Upper lobe of left lung (tissue), 6 donors: ENCODE results near the gene UBAC2. TPM values are rescaled to one million over a fixed set of nuclear protein-coding genes. Genes with fewer than 3 reads are reported as not detected.
A peak's percentile ranks its signal among the peaks of the same experiment; 100 is the strongest.

ENCODE experiments used
- ATAC-seq, 2 donors: fragments of 200-7000 bp; cut with Tn5 transposase; one replicate each; pipeline ENCODE4 v1.9.1; 2022; ENCODE audit warnings: mild to moderate bottlenecking in 2 of 2, moderate library complexity in 2 of 2; ENCODE audit not compliant: low FRiP score in 2 of 2
- DNase-seq, 2 donors: peaks; one replicate each; pipeline ENCODE4 v3.0.0-alpha.2; 2019 to 2020
- H3K27ac ChIP-seq, 4 donors: fragments of 200-600 bp; sonication (generic); one replicate each; pipeline ENCODE4 v1.5.1; 2016 to 2019
- H3K27me3 ChIP-seq, 4 donors: fragments of 200-600 bp; sonication (generic); one replicate each; pipeline ENCODE4 v1.5.1; 2017 to 2019
- H3K36me3 ChIP-seq, 4 donors: fragments of 200-600 bp; sonication (generic); one replicate each; pipeline ENCODE4 v1.5.1; 2016 to 2019
- H3K4me1 ChIP-seq, 4 donors: fragments of 200-600 bp; sonication (generic); one replicate each; pipeline ENCODE4 v1.5.1; 2018 to 2019
- H3K4me3 ChIP-seq, 4 donors: fragments of 200-600 bp; sonication (generic); one replicate each; pipeline ENCODE4 v1.5.1; 2017 to 2019; ENCODE audit warnings: mild to moderate bottlenecking in 2 of 4, moderate library complexity in 1 of 4
- H3K9me3 ChIP-seq, 4 donors: fragments of 200-600 bp; sonication (generic); one replicate each; pipeline ENCODE4 v1.5.1; 2018 to 2019
- CTCF ChIP-seq, 6 experiments: fragments of 450-650 bp in 4 of 6; fragments of 200-600 bp in 2 of 6; sonication (generic) in 2 of 6; IDR thresholded peaks; one replicate each; pipeline ENCODE4 v1.5.1; 2016 to 2019; ENCODE audit warnings: antibody characterized with exemption in 6 of 6
- EP300 ChIP-seq, 4 donors: sonication (generic); formaldehyde crosslinking; IDR thresholded peaks; one replicate each; pipeline ENCODE4 v1.5.1; 2017; ENCODE audit warnings: antibody characterized with exemption in 4 of 4, control low read depth in 2 of 4
- POLR2A ChIP-seq, 4 donors: fragments of 450-650 bp; IDR thresholded peaks; one replicate each; pipeline ENCODE4 v1.5.1; 2016 to 2017; ENCODE audit warnings: antibody characterized with exemption in 4 of 4, mild to moderate bottlenecking in 2 of 4
- POLR2AphosphoS5 ChIP-seq, 2 donors: sonication (generic); formaldehyde crosslinking; IDR thresholded peaks; one replicate each; pipeline ENCODE4 v1.5.1; 2017; ENCODE audit warnings: antibody characterized with exemption in 2 of 2
- WGBS, 2 donors: methylation state at CpG; one replicate each; pipeline ENCODE4 v1.1.5; 2017 to 2018; 5-methylcytosine and 5-hydroxymethylcytosine counted together
- total RNA-seq, 6 donors: library from RNA; depleted of rRNA in 4 of 6; stranded (reverse); fragments of >200 nt in 4 of 6; gene quantifications; one replicate each; pipeline versions ENCODE4 v1.1.0 to v1.2.1, GENCODE V29; 2016 to 2021
- donor health status: DM: no; HTN: no; CAD: no; lungs with moderate emphysema.
- donor health status: DM: no; HTN: yes; CAD: no; lungs with severe emphysema.

UBAC2 gene
- total RNA-seq, 6 donors from 2014 or later = 29.3 to 55.5 (median 47.7) TPM

DNA sequence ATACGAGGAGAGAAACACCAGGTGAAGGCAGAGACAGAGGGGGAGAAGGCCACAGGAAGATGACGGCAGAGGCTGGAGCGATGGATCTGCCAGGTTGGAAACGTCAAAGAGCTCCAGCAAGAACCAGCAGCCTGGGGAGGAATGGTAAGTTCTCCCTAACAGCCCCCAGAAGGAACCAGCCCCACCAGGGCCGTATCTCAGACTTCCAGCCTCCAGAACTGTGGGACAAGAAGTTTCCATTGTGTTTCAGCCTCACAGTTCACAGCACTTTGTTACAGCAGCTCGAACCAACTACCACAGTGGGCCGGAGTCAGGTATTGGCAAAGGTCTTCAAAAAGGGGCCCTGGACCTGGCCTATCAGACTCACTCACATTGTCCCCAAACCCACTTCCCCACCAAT is 195.8 kb downstream of the UBAC2 start:
- DNase-seq = no peak
- WGBS, 2 donors = 85 to 92% methylated on average over 7 of the region's 7 CpGs
- Histone ChIP-seq H3K4me1 (no peaks in the 10 kb centered on the region), H3K36me3 (no peaks in the 10 kb centered on the region), H3K9me3 (no peaks in the 10 kb centered on the region), H3K27ac (no peak overlapping the region), H3K4me3 (no peak overlapping the region), H3K27me3 (no peaks in the 10 kb centered on the region)
- TF ChIP-seq CTCF (IDR thresholded peaks at IDR 0.05) = no peak
- no peak for TF ChIP-seq EP300 (IDR thresholded peaks at IDR 0.05)
- no peak for TF ChIP-seq POLR2AphosphoS5 (IDR thresholded peaks at IDR 0.05)
- no peak for TF ChIP-seq POLR2A (IDR thresholded peaks at IDR 0.05)
- no peak for ATAC-seq

- Histone ChIP-seq H3K27ac (no peak overlapping the region), H3K9me3 (no peaks in the 10 kb centered on the region), H3K4me1 (no peaks in the 10 kb centered on the region), H3K27me3 (no peaks in the 10 kb centered on the region), H3K36me3 (no peaks in the 10 kb centered on the region), H3K4me3 (no peak overlapping the region)
- TF ChIP-seq EP300 (IDR thresholded peaks at IDR 0.05) (no peak), POLR2A (IDR thresholded peaks at IDR 0.05) (no peak), POLR2AphosphoS5 (IDR thresholded peaks at IDR 0.05) (no peak), CTCF (IDR thresholded peaks at IDR 0.05) (no peak)
- ATAC-seq = no peak
- no peak for DNase-seq
- WGBS, 2 donors = 93 to 96% methylated on average over 9 of the region's 9 CpGs
Measured at GRCh38 chr13:99398071-99398470, 197.4 kb downstream of the UBAC2 start.

GRCh38 chr13:99398916-99399622 is 198.4 kb downstream of the UBAC2 start:
- ATAC-seq = no peak
- no peaks in the 10 kb centered on the region for H3K27me3 ChIP-seq
- no peaks in the 10 kb centered on the region for H3K36me3 ChIP-seq
- TF ChIP-seq EP300 (IDR thresholded peaks at IDR 0.05) (no peak), POLR2AphosphoS5 (IDR thresholded peaks at IDR 0.05) (no peak), POLR2A (IDR thresholded peaks at IDR 0.05) (no peak), CTCF (IDR thresholded peaks at IDR 0.05) (no peak)
- peak overlapping the region in 1 of 4 donors; percentile 23 for H3K27ac ChIP-seq
- no peak for DNase-seq
- H3K4me1 ChIP-seq = no peaks in the 10 kb centered on the region
- no peaks in the 10 kb centered on the region for H3K9me3 ChIP-seq
- 92 to 95% methylated on average over 10 to 11 of the region's 11 CpGs for WGBS, 2 donors
- no peak overlapping the region for H3K4me3 ChIP-seq

DNA sequence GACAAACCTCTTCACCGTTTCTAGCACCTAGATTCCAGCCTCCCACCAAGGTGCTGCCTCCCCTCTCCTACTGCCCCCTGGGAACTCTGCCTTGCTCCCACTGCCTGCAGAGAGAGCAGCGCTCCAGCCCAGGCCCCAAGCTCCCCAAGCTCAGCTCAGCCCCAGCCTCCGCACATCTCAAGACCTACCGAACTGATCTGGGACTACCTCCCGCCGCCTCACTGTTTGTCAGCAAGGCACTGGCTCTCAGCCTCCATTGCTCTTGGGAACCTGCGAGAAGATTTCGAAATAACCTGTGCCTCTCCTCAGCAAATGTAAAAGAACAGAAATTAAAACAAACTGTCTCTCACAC is 198.9 kb downstream of the UBAC2 start:
- WGBS, 2 donors = 70 to 84% methylated on average over 6 to 8 of the region's 8 CpGs
- H3K27ac ChIP-seq = peak overlapping the region in 1 of 4 donors; percentile 23
- H3K36me3 ChIP-seq = no peaks in the 10 kb centered on the region
- TF ChIP-seq POLR2A (IDR thresholded peaks at IDR 0.05) (no peak), POLR2AphosphoS5 (IDR thresholded peaks at IDR 0.05) (no peak), EP300 (IDR thresholded peaks at IDR 0.05) (no peak)
- peak overlapping the region in 1 of 4 donors; percentile 10 for H3K4me3 ChIP-seq
- no peaks in the 10 kb centered on the region for H3K9me3 ChIP-seq
- ATAC-seq = no peak
- H3K27me3 ChIP-seq = no peaks in the 10 kb centered on the region
- no peaks in the 10 kb centered on the region for H3K4me1 ChIP-seq
- DNase-seq = no peak

- no peaks in the 10 kb centered on the region for H3K9me3 ChIP-seq
- no peaks in the 10 kb centered on the region for H3K27me3 ChIP-seq
- no peaks in the 10 kb centered on the region for H3K36me3 ChIP-seq
- WGBS, 2 donors = 76 to 81% methylated on average over 5 of the region's 5 CpGs
- no peak overlapping the region for H3K27ac ChIP-seq
- no peak for ATAC-seq
- DNase-seq = no peak
- TF ChIP-seq POLR2AphosphoS5 (IDR thresholded peaks at IDR 0.05) = no peak
- no peak for TF ChIP-seq CTCF (IDR thresholded peaks at IDR 0.05)
- no peak for TF ChIP-seq POLR2A (IDR thresholded peaks at IDR 0.05)
- no peak for TF ChIP-seq EP300 (IDR thresholded peaks at IDR 0.05)
- no peak overlapping the region for H3K4me3 ChIP-seq
- H3K4me1 ChIP-seq = peaks cover 0 to 3% (median 0%) of the 10 kb centered on the region in 4 donors
Measured at GRCh38 chr13:99403458-99403971, 202.9 kb downstream of the UBAC2 start.
